MG63 (cell line): ENCODE results near the gene RFNG. TPM values are rescaled to one million over a fixed set of nuclear protein-coding genes. Genes with fewer than 3 reads are reported as not detected.

Experiments
- DNase-seq: peaks from one replicate; pipeline ENCODE4 v3.0.0-alpha.2; 2020
- H3K27me3 ChIP-seq: fragments of 250-450 bp; sonication (Bioruptor Pico); 2 replicates; pipeline ENCODE4 v1.5.1; 2020; ENCODE audit warnings: mild to moderate bottlenecking, moderate library complexity
- H3K36me3 ChIP-seq: fragments of 250-450 bp; sonication (Bioruptor Pico); 2 replicates; pipeline ENCODE4 v1.5.1; 2020; ENCODE audit warnings: mild to moderate bottlenecking, moderate library complexity
- H3K4me3 ChIP-seq: fragments of 250-450 bp; sonication (Bioruptor Pico); 2 replicates; pipeline ENCODE4 v1.5.1; 2020; ENCODE audit warnings: mild to moderate bottlenecking, moderate library complexity
- H3K9me3 ChIP-seq: fragments of 250-450 bp; sonication (Bioruptor Pico); 2 replicates; pipeline ENCODE4 v1.5.1; 2020; ENCODE audit warnings: mild to moderate bottlenecking, moderate library complexity
- total RNA-seq: library from RNA; depleted of rRNA; stranded (reverse); fragments of >200 nt; shearing (Covaris generic); gene quantifications from 2 replicates; pipeline ENCODE4 v1.2.3, GENCODE V29; 2014; ENCODE audit warnings: low replicate concordance

The RFNG gene
- total RNA-seq, 1 experiment from 2014 or later = 41.2 TPM

DNA sequence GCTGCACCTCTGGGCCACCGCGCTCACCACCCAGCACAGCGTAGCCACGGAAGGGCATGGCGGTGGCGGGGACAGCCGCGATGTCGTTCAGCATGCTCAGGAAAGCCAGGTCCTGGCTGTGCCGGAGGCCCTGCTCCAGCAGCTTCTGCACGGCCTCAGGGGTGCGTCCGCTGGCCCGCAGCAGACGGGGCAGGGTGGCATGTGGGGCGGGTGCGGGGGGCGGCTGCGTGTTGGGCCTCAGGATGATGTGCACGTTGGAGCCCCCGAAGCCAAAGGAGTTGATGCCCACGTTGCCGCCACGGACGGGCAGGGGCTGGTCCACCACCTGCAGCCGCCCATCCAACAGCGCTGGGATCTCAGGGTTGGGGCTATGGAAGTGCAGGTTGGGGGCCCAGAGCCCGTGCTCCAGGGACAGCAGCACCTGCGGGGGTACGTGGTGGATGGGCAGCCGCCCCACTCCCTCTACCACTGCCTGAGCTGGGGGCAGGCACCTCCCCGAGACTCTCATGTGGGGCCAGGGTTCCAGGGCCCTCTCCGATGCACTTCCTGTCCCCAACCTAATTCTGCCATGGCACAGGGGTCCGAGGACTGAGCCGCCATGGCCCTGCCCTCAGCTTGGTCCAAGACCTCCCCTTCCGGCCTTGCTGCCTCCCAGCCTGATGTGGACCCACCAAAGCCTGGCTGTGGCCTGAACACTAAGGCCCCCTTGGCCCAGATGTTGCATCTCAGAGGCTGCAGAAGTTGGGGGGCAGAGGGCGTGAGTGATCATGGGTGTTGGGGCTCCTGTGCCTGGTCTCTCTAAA lies 39.9 kb upstream of the RFNG start:
- Histone ChIP-seq H3K9me3 (no peaks in the 10 kb centered on the region), H3K27me3 (no peaks in the 10 kb centered on the region), H3K4me3 (no peak overlapping the region), H3K36me3 (peaks cover 88% of the 10 kb centered on the region)
- DNase-seq = no peak

DNA sequence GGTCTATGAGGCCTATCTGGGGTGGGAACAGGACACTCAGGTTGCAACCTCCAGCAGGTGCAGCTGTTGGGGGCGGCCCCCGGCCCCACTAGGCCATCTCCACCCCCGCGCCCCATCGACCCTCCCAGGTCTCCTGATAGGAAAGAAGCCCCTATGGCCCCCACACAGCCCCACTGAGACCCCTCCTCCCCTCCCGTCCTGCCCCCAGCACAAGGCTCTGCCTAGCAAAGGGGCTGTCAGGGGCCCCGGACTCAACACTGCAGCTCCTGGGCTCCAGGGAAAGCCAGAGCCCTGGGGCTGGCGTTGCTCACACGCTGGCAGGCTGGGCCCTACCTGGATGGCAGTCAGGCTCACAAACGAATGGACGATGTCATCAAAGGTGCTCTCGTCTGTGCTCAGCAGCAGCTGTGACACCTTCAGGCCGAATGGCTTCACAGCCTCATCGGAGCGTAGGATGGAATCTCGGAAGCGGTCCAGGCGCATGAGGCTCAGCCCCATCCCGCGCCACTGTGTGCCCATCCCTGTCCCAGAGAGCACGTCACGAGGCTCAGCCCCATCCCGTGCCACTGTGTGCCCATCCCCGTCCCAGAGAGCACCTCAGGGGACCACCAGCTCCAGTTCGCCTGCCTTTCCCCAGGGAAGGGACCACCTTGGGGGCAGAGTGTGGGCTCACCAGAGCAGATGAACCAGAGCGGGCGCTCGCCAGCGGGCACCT lies 39.1 kb upstream of the RFNG start:
- no peaks in the 10 kb centered on the region for H3K27me3 ChIP-seq
- no peak for DNase-seq
- H3K4me3 ChIP-seq = no peak overlapping the region
- H3K36me3 ChIP-seq = peaks cover 88% of the 10 kb centered on the region
- no peaks in the 10 kb centered on the region for H3K9me3 ChIP-seq

DNA sequence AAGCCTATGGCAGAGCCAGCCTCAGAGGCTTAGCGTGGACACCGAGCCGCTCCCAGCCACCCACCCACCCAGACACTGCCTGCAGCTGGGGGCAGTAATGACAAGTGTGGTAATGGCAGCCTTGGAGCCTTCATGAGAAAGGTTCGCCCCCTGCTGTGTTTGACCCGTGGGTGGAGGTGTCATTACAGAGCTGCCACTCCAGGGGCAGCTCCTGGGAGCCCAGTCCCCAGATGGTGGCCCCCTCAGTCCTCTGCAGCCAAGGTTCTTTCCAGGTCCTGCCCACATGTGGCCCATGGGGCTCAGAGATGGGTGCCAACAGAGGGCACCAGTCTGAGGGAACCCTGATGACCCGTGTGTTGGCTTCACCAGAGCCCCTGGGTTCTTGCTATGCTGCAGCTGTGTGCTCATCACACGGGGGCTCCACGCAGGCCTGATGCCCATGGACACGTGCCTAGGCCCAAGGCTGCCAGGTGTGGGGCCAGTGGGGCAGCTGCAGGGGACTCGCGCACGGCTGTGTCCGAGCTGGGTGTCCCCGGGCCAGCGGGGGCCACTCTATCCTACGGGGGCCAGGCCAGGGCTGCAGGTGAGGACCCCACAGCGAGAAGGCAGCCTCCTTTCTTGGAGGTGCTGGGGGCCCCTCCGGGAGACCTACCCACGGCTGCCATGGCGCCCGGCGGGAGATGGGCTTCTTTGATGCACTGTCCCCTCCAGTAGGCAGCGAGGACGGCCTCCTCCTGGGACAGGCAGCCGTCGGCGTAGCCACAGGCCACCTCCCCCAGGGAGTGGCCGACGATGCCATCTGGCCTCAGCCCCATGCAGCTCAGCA lies 38.3 kb upstream of the RFNG start:
- H3K36me3 ChIP-seq = peaks cover 88% of the 10 kb centered on the region

GRCh38 chr17:82088838-82089722 lies 37.5 kb upstream of the RFNG start:
- H3K27me3 ChIP-seq = no peaks in the 10 kb centered on the region
- no peak overlapping the region for H3K4me3 ChIP-seq
- peaks cover 90% of the 10 kb centered on the region for H3K36me3 ChIP-seq
- DNase-seq = no peak
- no peaks in the 10 kb centered on the region for H3K9me3 ChIP-seq

More for the DNA sequence above, 38.3 kb upstream of the RFNG start:
- Histone ChIP-seq H3K4me3 (no peak overlapping the region), H3K27me3 (no peaks in the 10 kb centered on the region), H3K9me3 (no peaks in the 10 kb centered on the region)
- DNase-seq = no peak

GRCh38 chr17:82087961-82088837 lies 36.6 kb upstream of the RFNG start:
- peaks cover 91% of the 10 kb centered on the region for H3K36me3 ChIP-seq
- no peaks in the 10 kb centered on the region for H3K9me3 ChIP-seq
- no peak for DNase-seq
- no peak overlapping the region for H3K4me3 ChIP-seq
- H3K27me3 ChIP-seq = no peaks in the 10 kb centered on the region

DNA sequence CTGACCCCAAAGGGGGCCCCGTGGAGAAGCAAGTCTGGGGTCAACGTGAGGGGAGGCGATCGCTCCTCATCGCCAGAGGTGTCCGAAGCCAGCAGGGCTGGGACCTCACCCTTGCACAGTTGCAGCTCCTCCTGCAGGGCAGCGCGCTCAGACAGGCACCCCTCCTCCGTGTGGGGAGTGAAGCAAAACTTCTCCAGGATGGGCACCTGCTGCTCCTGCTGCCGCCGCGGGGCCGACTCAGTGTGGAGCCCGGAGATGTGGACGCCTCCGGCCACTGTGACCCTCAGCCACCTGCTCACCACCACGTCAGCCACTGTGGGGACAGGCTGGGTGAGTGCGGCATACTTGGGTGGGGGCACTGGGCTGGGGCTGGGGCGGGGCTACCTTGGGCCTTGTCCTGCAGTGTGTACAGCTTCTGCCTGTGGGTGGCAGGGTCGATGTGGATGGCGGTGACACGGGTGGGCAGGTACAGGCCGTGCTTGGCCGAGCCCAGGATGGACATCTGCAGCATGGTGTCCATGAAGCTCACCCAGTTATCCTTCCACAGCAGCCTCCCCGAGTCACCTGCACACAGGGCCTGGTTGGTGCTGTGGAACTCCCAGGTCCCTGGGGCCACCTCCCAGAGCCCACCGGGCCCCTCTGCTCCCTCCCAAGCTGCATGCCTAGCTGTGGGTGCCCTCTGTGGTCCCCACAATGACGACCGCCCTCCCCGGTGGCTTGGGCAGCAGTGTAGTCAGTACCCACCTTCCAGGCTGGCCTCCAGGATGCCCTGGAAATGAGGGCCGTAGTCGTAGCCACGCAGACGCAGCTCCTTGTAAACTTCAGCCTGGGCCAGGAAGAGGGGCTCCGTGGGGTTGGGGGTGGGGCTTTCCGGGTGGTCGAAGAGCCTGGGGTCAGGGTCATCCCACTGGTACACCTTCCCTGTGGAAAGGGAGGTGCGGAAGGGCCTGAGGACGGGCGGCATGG lies 35.6 kb upstream of the RFNG start:
- H3K36me3 ChIP-seq = peaks cover 93% of the 10 kb centered on the region
- DNase-seq = no peak
- H3K4me3 ChIP-seq = no peak overlapping the region
- H3K27me3 ChIP-seq = no peaks in the 10 kb centered on the region
- no peaks in the 10 kb centered on the region for H3K9me3 ChIP-seq

GRCh38 chr17:82085931-82086764 lies 34.5 kb upstream of the RFNG start:
- no peak for DNase-seq
- H3K27me3 ChIP-seq = no peaks in the 10 kb centered on the region
- H3K4me3 ChIP-seq = no peak overlapping the region
- H3K9me3 ChIP-seq = no peaks in the 10 kb centered on the region
- peaks cover 90% of the 10 kb centered on the region for H3K36me3 ChIP-seq

- peak; percentile 5 for DNase-seq
- Histone ChIP-seq H3K27me3 (no peaks in the 10 kb centered on the region), H3K4me3 (no peak overlapping the region), H3K36me3 (peaks cover 92% of the 10 kb centered on the region), H3K9me3 (no peaks in the 10 kb centered on the region)
These were observed 33.6 kb upstream of the RFNG start for GRCh38 chr17:82085031-82085861.

DNA sequence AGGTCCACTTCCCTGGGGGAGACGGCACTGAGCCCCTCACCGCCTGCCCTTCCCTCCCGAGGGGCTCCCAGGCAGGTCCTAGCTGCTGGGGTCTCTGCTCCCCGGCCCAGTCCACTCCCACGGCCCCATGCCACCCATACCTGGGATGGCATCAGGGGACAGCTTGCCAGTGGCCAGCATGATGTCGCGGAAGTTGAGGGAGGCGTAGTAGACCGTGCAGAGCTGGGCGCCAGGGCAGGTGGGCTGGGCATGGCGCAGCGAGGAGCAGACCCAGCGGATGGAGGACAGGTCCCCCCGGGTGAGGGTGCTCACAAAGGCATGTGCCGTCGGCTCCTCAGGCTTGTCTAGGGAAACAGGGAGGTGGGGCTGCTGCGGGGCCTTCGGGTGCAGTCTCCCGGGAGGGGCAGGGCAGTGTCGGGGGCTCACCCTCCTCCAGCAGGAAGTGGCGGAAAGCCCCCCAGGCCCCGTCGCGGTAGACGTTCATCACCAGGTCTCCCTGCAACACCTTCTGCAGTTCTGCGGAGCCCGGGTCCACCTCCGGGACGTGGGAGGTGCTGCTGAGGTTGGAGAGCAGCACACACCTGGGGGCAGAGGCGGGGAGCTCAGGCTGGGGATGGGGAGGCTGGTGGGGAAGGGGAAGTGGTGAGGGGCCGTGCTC lies 32.9 kb upstream of the RFNG start:
- Histone ChIP-seq H3K4me3 (no peak overlapping the region), H3K27me3 (no peaks in the 10 kb centered on the region), H3K36me3 (peaks cover 92% of the 10 kb centered on the region), H3K9me3 (no peaks in the 10 kb centered on the region)
- peak; percentile 4 for DNase-seq

DNA sequence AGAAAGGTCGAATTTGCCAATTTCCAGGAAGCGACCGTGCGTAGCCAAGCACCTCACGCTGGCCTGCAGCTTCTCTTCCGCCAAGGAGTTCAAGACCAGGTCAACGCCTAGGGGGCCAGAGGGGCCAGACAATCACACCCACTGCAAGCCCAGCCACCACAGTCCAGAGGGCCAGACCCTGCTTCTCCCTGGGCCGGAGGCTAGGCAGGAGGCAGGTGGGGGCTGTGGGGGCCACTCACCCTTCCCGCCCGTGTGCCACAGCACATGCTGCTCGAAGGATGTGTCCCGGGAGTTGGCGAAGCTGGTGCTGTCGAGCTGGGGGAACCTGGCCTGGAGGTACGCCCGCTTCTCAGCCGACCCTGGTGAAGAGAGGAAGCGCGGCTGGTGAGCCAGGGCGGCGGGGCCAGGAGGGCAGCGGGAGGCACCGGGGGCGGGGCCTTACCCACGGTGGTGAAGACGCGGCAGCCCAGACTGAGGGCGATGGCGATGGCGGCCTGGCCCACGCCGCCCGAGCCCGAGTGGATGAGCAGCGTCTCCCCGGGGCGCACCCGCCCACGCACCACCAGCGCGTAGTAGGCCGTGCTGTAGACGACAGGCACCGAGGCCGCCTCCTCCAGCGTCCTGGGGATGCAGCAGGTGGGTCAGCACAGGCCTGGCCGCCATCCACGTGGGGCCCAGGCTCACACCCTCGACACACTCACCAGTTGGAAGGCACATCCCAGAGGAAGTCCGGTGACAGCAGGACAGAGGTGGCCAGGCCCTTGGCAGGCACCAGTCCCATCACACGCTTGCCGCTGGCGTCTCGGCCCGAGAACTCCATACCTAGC lies 32.1 kb upstream of the RFNG start:
- H3K36me3 ChIP-seq = peaks cover 90% of the 10 kb centered on the region
- H3K9me3 ChIP-seq = no peaks in the 10 kb centered on the region
- no peak for DNase-seq
- H3K27me3 ChIP-seq = no peaks in the 10 kb centered on the region
- H3K4me3 ChIP-seq = no peak overlapping the region

DNA sequence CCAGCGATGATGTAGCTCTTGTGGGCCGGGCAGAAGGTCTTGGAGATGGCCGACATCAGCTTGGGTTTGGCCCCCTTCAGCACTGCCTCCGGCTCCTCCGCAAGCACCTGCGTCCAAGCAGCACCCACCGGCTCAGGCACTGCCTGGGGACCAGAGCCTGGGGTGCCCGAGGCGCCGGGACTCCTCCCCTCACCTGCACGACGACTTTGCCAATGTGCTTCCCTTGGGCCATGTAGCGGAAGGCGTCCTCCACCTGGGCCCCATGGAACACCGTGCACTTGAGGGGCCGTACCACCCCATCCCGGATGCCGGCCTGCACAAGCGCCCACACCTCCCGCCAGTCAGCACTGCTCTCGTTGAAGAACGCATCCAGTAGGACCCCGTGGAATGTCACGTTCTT lies 31.4 kb upstream of the RFNG start:
- Histone ChIP-seq H3K4me3 (no peak overlapping the region), H3K27me3 (no peaks in the 10 kb centered on the region), H3K9me3 (no peaks in the 10 kb centered on the region), H3K36me3 (peaks cover 90% of the 10 kb centered on the region)
- no peak for DNase-seq

GRCh38 chr17:82082456-82082855 lies 30.8 kb upstream of the RFNG start:
- Histone ChIP-seq H3K36me3 (peaks cover 90% of the 10 kb centered on the region), H3K9me3 (no peaks in the 10 kb centered on the region), H3K4me3 (no peak overlapping the region), H3K27me3 (no peaks in the 10 kb centered on the region)
- no peak for DNase-seq
